Chondrocyte (in vitro differentiated cells): Measurements from ENCODE around the gene NR2C2. TPM values are rescaled to one million over a fixed set of nuclear protein-coding genes. Genes with fewer than 3 reads are reported as not detected.
A peak's percentile ranks its signal among the peaks of the same experiment; 100 is the strongest.

Source experiments
- DNase-seq: peaks from one replicate; pipeline ENCODE4 v3.0.0; 2021; ENCODE audit warnings: mixed read lengths, low spot score
- H3K27ac Mint-ChIP-seq: one replicate; pipeline ENCODE4 v1.8.0; 2021; ENCODE audit warnings: mild to moderate bottlenecking, moderate library complexity, mixed read lengths; ENCODE audit not compliant: unreplicated experiment
- H3K27me3 Mint-ChIP-seq: 2 replicates; pipeline ENCODE4 v1.8.0; 2021; ENCODE audit warnings: low read depth, mixed read lengths
- H3K36me3 Mint-ChIP-seq: 2 replicates; pipeline ENCODE4 v1.8.0; 2021; ENCODE audit warnings: low read depth, mixed read lengths
- H3K4me1 Mint-ChIP-seq: 2 replicates; pipeline ENCODE4 v1.8.0; 2021; ENCODE audit warnings: low read depth, mild to moderate bottlenecking, mixed read lengths
- H3K4me3 Mint-ChIP-seq: one replicate; pipeline ENCODE4 v1.8.0; 2021; ENCODE audit warnings: mild to moderate bottlenecking, moderate library complexity, mixed read lengths; ENCODE audit not compliant: unreplicated experiment
- H3K9me3 Mint-ChIP-seq: 2 replicates; pipeline ENCODE4 v1.8.0; 2021; ENCODE audit warnings: low read depth, mixed read lengths
- CTCF ChIP-seq: fragments of 200-600 bp; sonication (generic); IDR thresholded peaks from 2 replicates; pipeline ENCODE4 v1.5.0; 2021; ENCODE audit warnings: antibody characterized with exemption, mild to moderate bottlenecking, moderate library complexity
- total RNA-seq: library from RNA; stranded (reverse); gene quantifications from 3 replicates; pipeline ENCODE4 v1.2.1, GENCODE V29; 2021

NR2C2 gene
- total RNA-seq, 1 donor from 2014 or later: 42.5 TPM

GRCh38 chr3:14984581-14985113 is 37.3 kb downstream of the NR2C2 start:
- H3K36me3 Mint-ChIP-seq: peaks cover 5% of the 10 kb centered on the region
- TF ChIP-seq CTCF: no peak
- peaks cover 10% of the 10 kb centered on the region for H3K9me3 Mint-ChIP-seq
- H3K27me3 Mint-ChIP-seq: no peaks in the 10 kb centered on the region
- no peak overlapping the region for H3K4me3 Mint-ChIP-seq
- H3K4me1 Mint-ChIP-seq: peaks cover 3% of the 10 kb centered on the region
- H3K27ac Mint-ChIP-seq: no peak overlapping the region
- no peak for DNase-seq

GRCh38 chr3:14988988-14989394 is 41.6 kb downstream of the NR2C2 start:
- no peak for TF ChIP-seq CTCF
- Mint-ChIP-seq H3K4me3 (no peak overlapping the region), H3K27me3 (no peaks in the 10 kb centered on the region), H3K9me3 (peaks cover 10% of the 10 kb centered on the region), H3K4me1 (peaks cover 23% of the 10 kb centered on the region), H3K27ac (peak overlapping the region; percentile 34), H3K36me3 (peaks cover 5% of the 10 kb centered on the region)
- no peak for DNase-seq

- TF ChIP-seq CTCF: no peak
- Mint-ChIP-seq H3K36me3 (no peaks in the 10 kb centered on the region), H3K4me3 (no peak overlapping the region), H3K27me3 (no peaks in the 10 kb centered on the region), H3K9me3 (no peaks in the 10 kb centered on the region), H3K27ac (peak overlapping the region; percentile 33), H3K4me1 (peaks cover 23% of the 10 kb centered on the region)
- no peak for DNase-seq
Observed at GRCh38 chr3:14989943-14990779, 42.8 kb downstream of the NR2C2 start.

- Mint-ChIP-seq H3K27me3 (no peaks in the 10 kb centered on the region), H3K27ac (no peak overlapping the region), H3K4me1 (peaks cover 23% of the 10 kb centered on the region), H3K9me3 (no peaks in the 10 kb centered on the region), H3K4me3 (no peak overlapping the region), H3K36me3 (no peaks in the 10 kb centered on the region)
- DNase-seq: no peak
- no peak for TF ChIP-seq CTCF
Observed at GRCh38 chr3:14990780-14991148, 43.4 kb downstream of the NR2C2 start.

GRCh38 chr3:14991151-14991742 is 43.9 kb downstream of the NR2C2 start:
- no peak for DNase-seq
- Mint-ChIP-seq H3K4me1 (peaks cover 23% of the 10 kb centered on the region), H3K27me3 (no peaks in the 10 kb centered on the region), H3K4me3 (no peak overlapping the region), H3K9me3 (no peaks in the 10 kb centered on the region), H3K27ac (peak overlapping the region; percentile 15), H3K36me3 (no peaks in the 10 kb centered on the region)
- TF ChIP-seq CTCF: no peak
